OCI-LY1 (cell line): Measurements from ENCODE around the gene IDH1.

Experiments used
- EZH2 ChIP-seq: fragments of 200-600 bp; sonication (generic), shearing (Covaris generic); IDR thresholded peaks from 2 replicates; pipeline ENCODE4 v1.8.0; 2017; ENCODE audit warnings: borderline replicate concordance, mixed run types, mild to moderate bottlenecking, antibody characterized with exemption, low read length, moderate library complexity, mixed read lengths
- TF ChIP-seq, protein P1 (sequence below): fragments of 200-600 bp; sonication (generic), shearing (Covaris generic); IDR thresholded peaks from 2 replicates; pipeline ENCODE4 v1.5.1; 2017; ENCODE audit warnings: mild to moderate bottlenecking, antibody characterized with exemption, low read length, moderate library complexity, mixed read lengths

DNA sequence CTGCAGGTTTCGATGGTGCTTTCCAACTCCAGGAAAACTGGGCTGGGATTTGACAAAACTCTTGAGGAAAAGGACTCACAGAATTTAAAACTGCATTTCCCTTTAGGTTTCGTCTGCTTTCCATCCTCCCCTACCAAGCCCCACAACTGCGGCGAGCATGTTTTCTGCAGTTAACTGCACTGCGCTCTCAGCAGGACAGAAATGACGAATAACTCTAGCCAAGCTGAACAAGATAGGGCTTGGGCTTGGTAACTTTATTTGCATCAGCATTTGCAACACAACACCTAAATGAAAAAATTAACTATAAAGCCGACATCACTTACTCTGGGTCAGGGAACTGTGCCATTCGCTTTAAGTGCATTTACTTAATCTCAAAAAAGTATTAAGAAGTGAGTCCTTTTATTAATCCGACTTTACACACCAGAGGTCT lies 10.5 kb upstream of the IDH1 start:
- TF ChIP-seq, protein P1, sequence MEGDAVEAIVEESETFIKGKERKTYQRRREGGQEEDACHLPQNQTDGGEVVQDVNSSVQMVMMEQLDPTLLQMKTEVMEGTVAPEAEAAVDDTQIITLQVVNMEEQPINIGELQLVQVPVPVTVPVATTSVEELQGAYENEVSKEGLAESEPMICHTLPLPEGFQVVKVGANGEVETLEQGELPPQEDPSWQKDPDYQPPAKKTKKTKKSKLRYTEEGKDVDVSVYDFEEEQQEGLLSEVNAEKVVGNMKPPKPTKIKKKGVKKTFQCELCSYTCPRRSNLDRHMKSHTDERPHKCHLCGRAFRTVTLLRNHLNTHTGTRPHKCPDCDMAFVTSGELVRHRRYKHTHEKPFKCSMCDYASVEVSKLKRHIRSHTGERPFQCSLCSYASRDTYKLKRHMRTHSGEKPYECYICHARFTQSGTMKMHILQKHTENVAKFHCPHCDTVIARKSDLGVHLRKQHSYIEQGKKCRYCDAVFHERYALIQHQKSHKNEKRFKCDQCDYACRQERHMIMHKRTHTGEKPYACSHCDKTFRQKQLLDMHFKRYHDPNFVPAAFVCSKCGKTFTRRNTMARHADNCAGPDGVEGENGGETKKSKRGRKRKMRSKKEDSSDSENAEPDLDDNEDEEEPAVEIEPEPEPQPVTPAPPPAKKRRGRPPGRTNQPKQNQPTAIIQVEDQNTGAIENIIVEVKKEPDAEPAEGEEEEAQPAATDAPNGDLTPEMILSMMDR: no peak
- TF ChIP-seq EZH2: no peak
